SIG-M5 treated with dmso at 0.1 percent for 504 hours (cell line): ENCODE data around the gene TMEM179.

Experiments
- DNase-seq: peaks from one replicate; lab custom pipeline; 2025; ENCODE audit not compliant: unreplicated experiment; lab: John Stamatoyannopoulos, UW

The TMEM179 gene

GRCh38 chr14:104600141-104600643, 4.4 kb downstream of the TMEM179 start:
- no peak for DNase-seq

GRCh38 chr14:104599446-104599845, 5.1 kb downstream of the TMEM179 start:
- no peak for DNase-seq

- DNase-seq = no peak
Measured at GRCh38 chr14:104598910-104599273, 5.7 kb downstream of the TMEM179 start.

- DNase-seq = no peak
Measured at GRCh38 chr14:104598039-104598909, 6.3 kb downstream of the TMEM179 start.

GRCh38 chr14:104597576-104597975, 7.0 kb downstream of the TMEM179 start:
- no peak for DNase-seq

GRCh38 chr14:104596927-104597351, 7.6 kb downstream of the TMEM179 start:
- DNase-seq = no peak

- no peak for DNase-seq
Measured at GRCh38 chr14:104596451-104596918, 8.1 kb downstream of the TMEM179 start.

GRCh38 chr14:104595911-104596450, 8.6 kb downstream of the TMEM179 start:
- no peak for DNase-seq

GRCh38 chr14:104595116-104595675, 9.4 kb downstream of the TMEM179 start:
- no peak for DNase-seq

- no peak for DNase-seq
Measured at GRCh38 chr14:104594310-104595046, 10.1 kb downstream of the TMEM179 start.

GRCh38 chr14:104593710-104594136, 10.8 kb downstream of the TMEM179 start:
- no peak for DNase-seq

- no peak for DNase-seq
Measured at GRCh38 chr14:104593241-104593701, 11.3 kb downstream of the TMEM179 start.

GRCh38 chr14:104592785-104593184, 11.8 kb downstream of the TMEM179 start:
- no peak for DNase-seq

GRCh38 chr14:104592292-104592672, 12.3 kb downstream of the TMEM179 start:
- DNase-seq = no peak

GRCh38 chr14:104591506-104592291, 12.9 kb downstream of the TMEM179 start:
- no peak for DNase-seq

- no peak for DNase-seq
Measured at GRCh38 chr14:104591031-104591430, 13.5 kb downstream of the TMEM179 start.

GRCh38 chr14:104590240-104590965, 14.2 kb downstream of the TMEM179 start:
- DNase-seq = no peak

GRCh38 chr14:104589338-104590195, 15.0 kb downstream of the TMEM179 start:
- DNase-seq = no peak
